T-helper 1 cell treated with Interleukin-12 subunit alpha and Interleukin-12 subunit beta and Interleukin-4 antibody, amounts not matched to agents 30 ng/mL and 1 ng/mL, for 36 hours (primary cell): ENCODE results near the gene OAS3. TPM values are rescaled to one million over a fixed set of nuclear protein-coding genes. Genes with fewer than 3 reads are reported as not detected.

Experiments
- intact Hi-C: fragments of 100-400 bp; cut with micrococcal nuclease; formaldehyde crosslinking; loops from one replicate; pipeline ENCODE4 v1.15.1; 2024
- total RNA-seq: library from RNA; stranded (reverse); gene quantifications from 2 replicates; pipeline ENCODE4 v1.2.3, GENCODE V29; 2022

OAS3 gene
- total RNA-seq, 1 donor from 2014 or later = 286 TPM

DNA sequence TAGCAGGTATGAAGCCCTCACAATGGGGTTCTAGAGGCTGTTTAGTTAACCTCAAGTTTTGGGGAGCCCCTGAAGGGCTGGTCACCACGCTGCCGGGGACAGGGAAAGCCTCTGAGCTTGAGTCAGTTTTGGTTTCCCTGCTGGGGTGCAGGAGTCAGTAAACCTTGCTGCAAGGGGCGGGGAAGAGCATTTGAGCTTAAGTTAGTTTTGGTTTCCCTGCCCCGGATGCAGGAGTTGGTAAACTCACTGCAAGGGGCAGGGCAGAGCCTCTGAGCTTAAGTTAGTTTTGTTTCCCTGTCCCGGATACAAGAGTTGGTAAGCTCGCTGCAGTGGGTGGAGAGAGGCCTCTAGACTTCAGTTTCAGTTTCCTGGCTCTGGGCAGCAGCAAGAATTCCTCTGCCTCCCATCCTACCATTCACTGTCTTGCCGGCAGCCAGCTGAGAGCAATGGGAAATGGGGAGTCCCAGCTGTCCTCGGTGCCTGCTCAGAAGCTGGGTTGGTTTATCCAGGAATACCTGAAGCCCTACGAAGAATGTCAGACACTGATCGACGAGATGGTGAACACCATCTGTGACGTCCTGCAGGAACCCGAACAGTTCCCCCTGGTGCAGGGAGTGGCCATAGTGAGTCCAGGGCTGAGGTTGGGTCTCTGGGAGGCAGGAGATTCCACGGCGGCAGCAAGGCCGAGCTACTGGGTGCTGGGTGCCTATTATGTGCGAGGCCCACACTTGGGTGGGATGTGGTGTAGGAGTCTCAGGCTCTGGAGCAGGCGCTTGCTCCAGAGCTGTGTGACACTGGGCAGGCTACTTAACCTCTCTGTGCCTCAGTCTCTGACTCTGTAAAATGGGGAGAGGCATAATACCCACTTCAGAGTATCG is 40.1 kb downstream of the OAS3 start, which contains the start of gene OAS2:
OAS2 (plus strand) TSS at position 357 of the 878 bp plus-strand sequence; CDS start at position 447, 90 bp downstream.
- intact Hi-C loops = loop anchor here (1.0 to 10.0 kb wide), 12 partner anchors 10 to 964 kb away; partner anchors contain the start of genes ERP29, OAS1, OAS3 and PLBD2

GRCh38 chr12:112979041-112979680 is 40.9 kb downstream of the OAS3 start:
- intact Hi-C loops = loop anchor here (2.0 to 10.0 kb wide), 3 partner anchors 242 to 964 kb away; partner anchors contain the start of genes ERP29, TMEM116 and TPCN1

- intact Hi-C loops = no loop called here
These were observed 42.4 kb downstream of the OAS3 start for GRCh38 chr12:112980491-112981158.

GRCh38 chr12:112985642-112986290 is 47.5 kb downstream of the OAS3 start:
- intact Hi-C loops = no loop called here

DNA sequence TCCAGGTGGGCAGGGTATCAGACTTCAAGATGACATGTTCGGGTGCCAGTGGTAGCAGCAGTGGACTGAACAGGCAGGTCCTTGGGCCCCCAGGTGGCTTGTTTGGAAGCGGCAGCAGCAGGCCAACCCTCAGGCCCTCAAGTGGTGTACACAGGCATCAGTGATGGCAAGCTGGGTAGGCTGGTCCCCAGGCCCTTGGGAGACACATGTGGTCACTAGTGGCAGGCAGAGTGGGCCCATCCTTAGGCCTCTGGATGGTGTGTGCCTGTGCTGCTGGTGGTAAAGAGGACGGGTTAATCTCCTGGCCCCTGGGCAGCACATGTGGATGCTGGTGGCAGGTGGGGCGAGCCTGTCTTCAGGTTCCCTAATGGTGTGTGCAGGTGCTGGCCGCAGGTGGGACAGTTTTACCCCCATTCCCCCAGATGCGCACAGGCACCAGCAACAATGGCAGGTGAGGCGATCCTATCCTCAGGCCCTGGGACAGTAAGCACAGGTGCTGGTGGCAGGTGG is 48.1 kb downstream of the OAS3 start:
- intact Hi-C loops = no loop called here

GRCh38 chr12:112987561-112987960 is 49.3 kb downstream of the OAS3 start:
- intact Hi-C loops = no loop called here

DNA sequence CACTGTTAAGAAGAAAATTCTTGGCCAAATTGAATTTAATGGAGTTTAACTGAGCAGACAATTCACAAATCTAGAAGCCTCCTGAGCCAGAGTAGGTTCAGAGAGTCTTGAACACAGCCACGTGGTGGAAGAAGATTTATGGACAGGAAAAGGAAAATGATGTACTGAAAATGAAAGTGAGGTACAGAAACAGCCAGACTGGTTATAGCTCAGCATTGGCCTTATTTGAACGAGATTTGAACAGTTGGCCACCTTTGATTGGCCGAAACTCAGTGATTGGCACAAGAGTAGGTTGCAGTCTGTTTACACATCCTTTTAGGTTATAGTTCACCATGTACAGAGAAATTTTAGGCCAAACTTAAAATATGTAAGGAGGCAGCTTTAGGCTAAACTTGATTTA is 50.0 kb downstream of the OAS3 start:
- intact Hi-C loops = loop anchor here (1.0 kb wide), 1 partner anchor 10 kb away; the partner anchor contains the start of gene OAS2

DNA sequence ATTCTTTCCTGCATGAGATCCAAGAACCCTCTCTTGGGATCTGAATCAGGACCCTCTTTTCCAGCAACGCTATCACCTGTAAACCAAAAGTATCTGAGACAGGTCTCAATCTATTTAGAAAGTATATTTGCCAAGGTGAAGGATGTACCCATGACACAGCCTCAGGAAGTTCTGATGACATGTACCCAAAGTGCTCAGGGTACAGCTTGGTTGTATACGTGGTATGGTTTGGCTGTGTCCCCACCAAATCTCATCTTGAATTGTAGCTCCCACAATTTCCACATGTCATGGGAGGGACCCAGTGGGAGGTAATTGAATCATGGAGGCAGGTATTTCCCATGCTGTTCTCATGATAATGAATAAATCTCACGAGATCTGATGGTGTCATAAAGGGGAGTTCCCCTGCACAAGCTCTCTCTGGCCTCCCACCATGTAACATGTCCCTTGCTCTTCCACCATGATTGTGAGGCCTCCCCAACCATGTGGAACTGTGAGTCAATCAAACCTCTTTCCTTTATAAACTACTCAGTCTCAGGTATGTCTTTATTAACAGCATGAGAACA is 50.6 kb downstream of the OAS3 start:
- intact Hi-C loops = loop anchor here (1.0 kb wide), 1 partner anchor 11 kb away; the partner anchor contains the start of gene OAS2

DNA sequence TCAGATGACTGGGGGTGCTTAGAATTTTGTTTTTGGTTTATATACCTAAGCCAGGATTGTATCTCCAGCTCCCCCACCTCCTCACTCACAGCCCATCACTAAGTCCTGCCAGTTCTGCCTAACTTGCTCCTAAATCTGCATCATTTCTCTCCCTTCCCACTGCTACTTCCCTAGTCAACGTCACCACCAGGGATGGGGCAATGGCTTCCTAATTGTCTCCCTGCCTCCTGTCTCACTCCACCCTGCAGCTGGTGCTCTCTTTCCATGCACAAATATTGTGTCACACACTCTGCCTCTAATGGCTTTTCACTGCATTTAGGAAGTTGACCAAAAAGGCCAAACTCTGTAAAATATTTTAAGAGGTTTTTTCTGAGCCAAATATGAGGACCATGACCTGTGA is 51.5 kb downstream of the OAS3 start:
- intact Hi-C loops = loop anchor here (5.0 kb wide), 1 partner anchor 107 kb away; no protein-coding TSS in a partner anchor

GRCh38 chr12:112992541-112993398 is 54.5 kb downstream of the OAS3 start:
- intact Hi-C loops = loop anchor here (1.0 to 5.0 kb wide), 4 partner anchors 14 to 182 kb away; partner anchors contain the start of gene OAS2

DNA sequence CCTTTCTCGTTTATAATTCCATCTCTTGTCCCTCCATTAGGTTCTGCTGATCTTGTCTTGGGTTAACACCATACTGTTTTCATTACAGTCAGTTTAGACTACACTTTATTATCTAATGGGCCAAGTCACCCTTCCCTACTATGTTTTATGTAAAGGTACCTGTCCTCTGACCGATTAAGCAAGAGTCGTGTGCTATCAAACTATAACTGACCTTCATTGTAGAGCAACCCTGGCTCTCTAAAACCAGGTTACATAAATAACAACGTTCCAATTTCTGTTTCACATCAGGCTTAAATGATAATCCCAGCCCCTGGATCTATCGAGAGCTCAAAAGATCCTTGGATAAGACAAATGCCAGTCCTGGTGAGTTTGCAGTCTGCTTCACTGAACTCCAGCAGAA is 56.7 kb downstream of the OAS3 start:
- intact Hi-C loops = no loop called here

- intact Hi-C loops = no loop called here
These were observed 58.2 kb downstream of the OAS3 start for GRCh38 chr12:112996501-112996900.

GRCh38 chr12:112997506-112997905 is 59.2 kb downstream of the OAS3 start:
- intact Hi-C loops = no loop called here

DNA sequence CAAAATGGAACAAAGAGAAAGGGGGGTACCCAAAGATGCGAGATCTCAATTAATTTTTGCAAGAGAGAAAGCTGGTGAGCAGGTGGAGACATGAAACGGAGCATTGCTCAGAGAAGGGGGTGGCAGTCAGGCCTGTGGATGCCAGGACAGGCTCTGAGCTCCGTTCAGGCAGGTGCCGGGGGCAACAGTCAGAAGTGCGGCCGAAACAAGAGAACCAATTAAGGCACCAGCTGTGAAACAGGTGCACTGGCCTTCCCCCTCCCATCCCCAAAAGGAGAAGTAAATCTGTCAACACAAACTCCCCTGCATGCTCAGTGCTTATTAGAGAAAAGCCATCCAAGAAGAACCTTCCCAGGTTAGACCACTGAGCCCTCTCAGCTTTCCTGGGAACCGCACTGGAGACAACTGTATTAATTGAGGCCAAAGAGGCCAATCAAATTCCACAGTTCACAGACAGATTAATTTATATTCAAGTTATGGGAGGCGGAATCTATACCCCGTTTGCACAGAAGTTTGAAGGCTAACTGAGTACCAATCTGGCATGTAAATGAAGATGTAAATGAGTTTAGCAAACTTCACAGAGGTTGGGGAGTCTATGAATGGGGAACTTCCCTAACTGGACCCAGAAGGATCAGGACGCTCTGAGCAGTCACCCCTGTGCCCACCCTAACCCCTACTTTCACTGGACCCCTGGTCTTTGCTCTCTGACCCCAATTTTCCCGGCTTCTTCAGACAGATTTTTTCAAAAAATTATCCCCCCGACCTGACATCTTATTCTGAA is 60.9 kb downstream of the OAS3 start:
- intact Hi-C loops = no loop called here

DNA sequence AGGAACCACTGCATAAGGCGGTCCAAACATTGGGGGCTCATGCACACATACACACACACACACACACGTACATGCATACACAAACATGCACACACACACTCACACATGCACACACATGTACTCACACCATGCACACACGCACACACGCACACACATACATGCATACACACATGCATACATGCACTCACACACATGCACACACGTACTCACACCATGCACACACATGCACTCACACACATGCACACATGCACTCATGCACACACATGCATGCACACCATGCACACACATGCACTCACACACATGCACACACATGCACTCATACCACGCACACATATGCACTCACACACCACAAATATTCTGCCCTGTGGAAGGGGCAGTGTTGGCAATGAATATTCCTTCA is 62.2 kb downstream of the OAS3 start:
- intact Hi-C loops = no loop called here

GRCh38 chr12:113002155-113002554 is 63.9 kb downstream of the OAS3 start:
- intact Hi-C loops = no loop called here

DNA sequence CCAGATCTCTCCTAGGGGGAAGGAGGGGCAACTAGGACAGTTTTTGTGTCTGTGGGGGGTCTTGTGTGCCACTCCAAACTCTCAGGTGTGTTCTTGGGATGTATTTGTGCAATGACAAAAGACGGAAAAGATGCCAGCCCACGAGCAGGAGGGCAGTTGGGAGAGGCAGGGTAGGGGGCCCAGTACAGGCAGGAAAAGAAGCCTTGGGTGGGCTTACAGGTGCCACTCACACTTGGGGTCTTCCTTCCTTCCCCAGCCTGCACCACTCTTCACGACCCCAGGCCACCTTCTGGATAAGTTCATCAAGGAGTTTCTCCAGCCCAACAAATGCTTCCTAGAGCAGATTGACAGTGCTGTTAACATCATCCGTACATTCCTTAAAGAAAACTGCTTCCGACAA is 64.4 kb downstream of the OAS3 start:
- intact Hi-C loops = no loop called here

DNA sequence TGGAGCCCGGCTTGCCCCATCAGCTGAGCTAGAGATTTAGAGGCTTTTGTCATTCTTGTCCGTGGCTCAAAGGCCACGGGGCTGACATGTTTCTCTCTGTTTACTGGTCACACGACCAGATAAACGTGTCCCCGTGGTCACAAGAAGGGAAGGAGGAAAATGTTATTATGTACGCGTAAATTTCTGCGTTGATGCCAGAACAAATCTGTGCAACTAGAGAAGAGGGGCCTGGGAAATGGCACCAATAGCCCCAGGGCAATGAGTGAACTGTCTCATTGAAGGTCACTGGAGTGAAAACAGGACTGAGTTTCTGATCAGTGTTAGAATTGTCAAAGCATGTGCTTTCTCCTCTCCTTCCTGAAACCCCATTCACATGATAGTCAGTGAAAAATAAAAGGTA is 65.4 kb downstream of the OAS3 start:
- intact Hi-C loops = no loop called here

DNA sequence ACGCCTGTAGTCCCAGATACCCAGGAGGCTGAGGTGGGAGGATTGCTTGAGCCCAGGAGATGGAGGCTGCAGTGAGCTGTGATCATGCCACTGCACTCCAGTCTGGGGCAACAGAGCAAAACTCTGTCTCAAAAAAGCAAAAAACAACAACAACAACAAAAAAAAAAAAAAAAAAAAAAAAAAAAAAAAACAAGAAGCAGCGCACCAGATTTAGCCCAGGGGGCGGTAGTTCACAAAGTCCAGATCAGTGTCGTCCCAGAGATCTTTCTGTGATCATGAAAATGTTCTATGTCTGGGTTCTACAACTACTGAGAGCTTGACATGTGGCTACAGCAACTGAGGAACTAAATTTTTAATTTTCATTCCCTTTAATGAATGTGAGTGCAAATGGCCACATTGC is 67.5 kb downstream of the OAS3 start:
- intact Hi-C loops = no loop called here
